K562 (cell line): ENCODE results near the gene DHRS12. TPM values are rescaled to one million over a fixed set of nuclear protein-coding genes. Genes with fewer than 3 reads are reported as not detected.
A peak's percentile ranks its signal among the peaks of the same experiment; 100 is the strongest.

Experiments used
- CAMTA2 ChIP-seq: fragments of 250-450 bp; sonication (Bioruptor Pico); conservative IDR thresholded peaks from 2 replicates; pipeline ENCODE4 v1.5.1; 2022
- CBFA2T2 ChIP-seq: fragments of 450-650 bp; conservative IDR thresholded peaks from 2 replicates; pipeline ENCODE4 v1.6.1; 2017; ENCODE audit warnings: mild to moderate bottlenecking
- CHD1 ChIP-seq: fragments of 200-600 bp; sonication (generic); IDR thresholded peaks from one replicate; pipeline ENCODE4 v1.6.1; 2012; ENCODE audit warnings: mild to moderate bottlenecking, moderate library complexity, low read length, inconsistent platforms
- CREBBP ChIP-seq: IDR thresholded peaks from one replicate; pipeline ENCODE4 v1.6.1; 2012; ENCODE audit warnings: low read depth, mild to moderate bottlenecking, control low read depth, inconsistent platforms, low read length
- FOXK1 ChIP-seq: sonication (generic); formaldehyde crosslinking; IDR thresholded peaks from 2 replicates; pipeline ENCODE4 v1.8.0; 2022; ENCODE audit warnings: missing genetic modification reagents, mild to moderate bottlenecking, borderline replicate concordance
- GATAD2B ChIP-seq: fragments of 450-650 bp; IDR thresholded peaks from 2 replicates; pipeline ENCODE4 v1.6.1; 2017; ENCODE audit warnings: mild to moderate bottlenecking, borderline replicate concordance
- GTF2E2 ChIP-seq: fragments of 200-800 bp; sonication (Bioruptor generic); IDR thresholded peaks from 2 replicates; pipeline ENCODE4 v1.6.1; 2016; ENCODE audit warnings: missing genetic modification characterization, missing compliant biosample characterization
- RBBP5 ChIP-seq: fragments of 200-600 bp; sonication (generic); IDR thresholded peaks from 2 replicates; pipeline ENCODE4 v1.6.1; 2012; ENCODE audit warnings: borderline replicate concordance, mild to moderate bottlenecking, low read length, control low read depth, inconsistent platforms; ENCODE audit not compliant: insufficient read depth, poor library complexity, severe bottlenecking
- TOE1 ChIP-seq, 2 experiments: fragments of 450-650 bp in 1 of 2; sonication (generic) in 1 of 2; formaldehyde crosslinking in 1 of 2; IDR thresholded peaks; 2 replicates each; pipeline versions ENCODE4 v1.7.1 to v1.8.0; 2016 to 2022; ENCODE audit warnings: borderline replicate concordance in 2 of 2, mild to moderate bottlenecking in 2 of 2, antibody characterized with exemption in 1 of 2, inconsistent platforms in 1 of 2, low read depth in 1 of 2, missing genetic modification reagents in 1 of 2, moderate library complexity in 1 of 2
- ZMIZ1 ChIP-seq, 2 experiments: fragments of 150-350 bp in 1 of 2; IDR thresholded peaks; 2 replicates each; pipeline ENCODE4 v1.6.1; 2012 to 2016; ENCODE audit warnings: low read depth in 2 of 2, low read length in 2 of 2, mild to moderate bottlenecking in 1 of 2, moderate library complexity in 1 of 2
- ZNF165 ChIP-seq: fragments of 250-450 bp; sonication (Bioruptor Pico); IDR thresholded peaks from 2 replicates; pipeline ENCODE4 v1.4.0; 2020; ENCODE audit warnings: borderline replicate concordance
- ZNF3 ChIP-seq: fragments of 250-450 bp; sonication (Bioruptor Pico); IDR thresholded peaks from 2 replicates; pipeline ENCODE4 v1.5.0; 2021; ENCODE audit warnings: mild to moderate bottlenecking, moderate library complexity
- polyA plus RNA-seq, 8 experiments: library from polyadenylated mRNA; depleted of rRNA in 4 of 8; stranded (reverse) in 5 of 8; unstranded in 3 of 8; fragments of >200 nt; fragmentation: Nextera tagmentation in 2 of 8; fragmentation: Illumina TruSeq in 1 of 8; extraction: Ambion mirVana in 2 of 8; extraction: Trizol in 1 of 8; gene quantifications; 2 replicates each; pipeline versions ENCODE4 v1.2.1 to v1.2.3, GENCODE V29; 2011 to 2014; ENCODE audit warnings: inconsistent platforms in 1 of 8, missing spikeins in 1 of 8
- total RNA-seq, 7 experiments: library from RNA; depleted of rRNA in 6 of 7; stranded (reverse); fragments of >200 nt in 6 of 7; fragmentation: Illumina TruSeq in 2 of 7; extraction: Trizol in 2 of 7; gene quantifications; 2 replicates each; pipeline versions ENCODE4 v1.2.1 to v1.2.3, GENCODE V29; 2011 to 2021; ENCODE audit warnings: low replicate concordance in 1 of 7
- TF ChIP-seq, protein P1 (sequence below): sonication (generic); formaldehyde crosslinking; IDR thresholded peaks from 2 replicates; pipeline ENCODE4 v1.9.0; 2022; ENCODE audit warnings: mild to moderate bottlenecking, missing genetic modification reagents
- TF ChIP-seq, protein P2 (sequence below), 2 experiments: fragments of 200-800 bp in 1 of 2; sonication (Bioruptor generic) in 1 of 2; sonication (generic) in 1 of 2; formaldehyde crosslinking in 1 of 2; IDR thresholded peaks in 1 of 2; conservative IDR thresholded peaks in 1 of 2; 2 replicates each; pipeline versions ENCODE4 v1.5.0 to v1.6.1; 2016 to 2020; ENCODE audit warnings: missing compliant biosample characterization in 1 of 2, missing genetic modification characterization in 1 of 2, missing genetic modification reagents in 1 of 2
- TF ChIP-seq, protein P3 (sequence below): sonication (generic); formaldehyde crosslinking; IDR thresholded peaks from 2 replicates; pipeline ENCODE4 v1.8.0; 2022; ENCODE audit warnings: missing genetic modification reagents, mild to moderate bottlenecking, borderline replicate concordance

DHRS12 gene
- total and polyA plus RNA-seq, 9 of the 15 experiments (the other 6 are each of a cell fraction or from before 2014, with no cell fraction given) = 0.62 to 2.7 (median 0.98) TPM

DNA sequence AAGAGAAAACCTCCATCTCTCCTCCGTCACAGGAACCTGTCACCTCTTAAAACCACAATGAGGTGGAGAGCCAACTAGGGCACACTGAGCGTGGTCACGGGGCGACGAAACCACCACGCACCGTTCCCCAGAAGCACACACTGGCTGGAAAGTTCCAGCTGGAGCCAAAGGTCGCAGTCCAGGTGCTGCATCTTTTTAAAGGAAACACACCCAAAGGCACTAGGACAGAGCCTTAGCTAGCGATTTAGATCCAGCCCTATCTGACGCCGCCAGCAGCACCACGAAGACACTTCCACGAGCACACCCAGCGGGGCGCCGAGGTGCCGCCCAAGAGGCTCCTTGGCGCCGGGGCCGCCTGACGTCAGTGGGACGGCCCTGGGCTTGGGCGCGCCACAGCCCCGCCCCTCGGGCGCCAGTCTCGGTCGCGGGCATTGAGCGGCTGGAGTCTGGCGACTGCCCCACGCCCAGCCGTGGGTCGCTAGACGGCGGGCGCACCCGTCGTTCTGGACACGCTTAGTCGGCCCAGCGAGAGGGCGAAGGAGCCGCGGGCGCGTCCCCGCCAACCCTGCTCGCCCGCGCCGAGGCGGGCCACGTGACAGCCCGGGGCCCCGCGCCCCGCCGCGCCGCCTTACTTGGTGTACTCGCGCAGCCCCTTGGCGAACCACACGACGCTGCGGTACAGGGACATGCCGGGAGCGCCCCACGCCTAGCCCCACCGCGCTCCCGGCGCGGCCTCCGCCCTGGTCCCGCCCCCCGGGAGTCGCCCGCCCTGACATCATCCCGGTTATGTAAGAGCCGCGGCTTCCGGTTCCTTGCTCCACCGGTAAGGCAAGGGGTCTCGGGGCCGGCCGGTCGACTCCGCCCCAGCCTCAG is at the start of gene DHRS12 (continued):
- TF ChIP-seq, protein P1, sequence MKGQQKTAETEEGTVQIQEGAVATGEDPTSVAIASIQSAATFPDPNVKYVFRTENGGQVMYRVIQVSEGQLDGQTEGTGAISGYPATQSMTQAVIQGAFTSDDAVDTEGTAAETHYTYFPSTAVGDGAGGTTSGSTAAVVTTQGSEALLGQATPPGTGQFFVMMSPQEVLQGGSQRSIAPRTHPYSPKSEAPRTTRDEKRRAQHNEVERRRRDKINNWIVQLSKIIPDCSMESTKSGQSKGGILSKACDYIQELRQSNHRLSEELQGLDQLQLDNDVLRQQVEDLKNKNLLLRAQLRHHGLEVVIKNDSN = 0 out of 2 replicates have a peak, but pooled peaks have one; percentile 27
- TF ChIP-seq FOXK1 (CRISPR knock-in tag) = no peak
- TF ChIP-seq ZNF3 (CRISPR knock-in tag) = no peak
- no peak for TF ChIP-seq CAMTA2
- TF ChIP-seq GTF2E2 (tag) = peak; percentile 49; the same call in 1 of the 2 replicates
- TF ChIP-seq CHD1 = peak; percentile 63
- no peak for TF ChIP-seq CREBBP
- TF ChIP-seq, protein P2, sequence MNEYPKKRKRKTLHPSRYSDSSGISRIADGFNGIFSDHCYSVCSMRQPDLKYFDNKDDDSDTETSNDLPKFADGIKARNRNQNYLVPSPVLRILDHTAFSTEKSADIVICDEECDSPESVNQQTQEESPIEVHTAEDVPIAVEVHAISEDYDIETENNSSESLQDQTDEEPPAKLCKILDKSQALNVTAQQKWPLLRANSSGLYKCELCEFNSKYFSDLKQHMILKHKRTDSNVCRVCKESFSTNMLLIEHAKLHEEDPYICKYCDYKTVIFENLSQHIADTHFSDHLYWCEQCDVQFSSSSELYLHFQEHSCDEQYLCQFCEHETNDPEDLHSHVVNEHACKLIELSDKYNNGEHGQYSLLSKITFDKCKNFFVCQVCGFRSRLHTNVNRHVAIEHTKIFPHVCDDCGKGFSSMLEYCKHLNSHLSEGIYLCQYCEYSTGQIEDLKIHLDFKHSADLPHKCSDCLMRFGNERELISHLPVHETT (CRISPR knock-in tag; conservative IDR thresholded peaks at IDR 0.05 in 1 of 2, IDR thresholded peaks at IDR 0.05 in 1 of 2) = peak in 1 of 2 experiments; percentile 63; a peak in 2 of 4 replicates
- no peak for TF ChIP-seq TOE1 (IDR thresholded peaks at IDR 0.05; ENCODE audit: borderline replicate concordance)
- no peak for TF ChIP-seq TOE1 (CRISPR knock-in tag; IDR thresholded peaks at IDR 0.05; ENCODE audit: borderline replicate concordance, low read depth)
- TF ChIP-seq ZMIZ1 (IDR thresholded peaks at IDR 0.05; ENCODE audit: low read depth in 2 of 2, low read length in 2 of 2) = peak in 1 of 2 experiments; percentile 60; a peak in 2 of 4 replicates
- no peak for TF ChIP-seq ZNF165
- 0 out of 2 replicates have a peak, but pooled peaks have one; percentile 71 for TF ChIP-seq GATAD2B
- TF ChIP-seq CBFA2T2 = peak; percentile 82
- TF ChIP-seq RBBP5 = peak; percentile 81
- TF ChIP-seq, protein P3, sequence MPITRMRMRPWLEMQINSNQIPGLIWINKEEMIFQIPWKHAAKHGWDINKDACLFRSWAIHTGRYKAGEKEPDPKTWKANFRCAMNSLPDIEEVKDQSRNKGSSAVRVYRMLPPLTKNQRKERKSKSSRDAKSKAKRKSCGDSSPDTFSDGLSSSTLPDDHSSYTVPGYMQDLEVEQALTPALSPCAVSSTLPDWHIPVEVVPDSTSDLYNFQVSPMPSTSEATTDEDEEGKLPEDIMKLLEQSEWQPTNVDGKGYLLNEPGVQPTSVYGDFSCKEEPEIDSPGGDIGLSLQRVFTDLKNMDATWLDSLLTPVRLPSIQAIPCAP (CRISPR knock-in tag) = no peak
